ENCODE measurements around the gene PCDHGA8. TPM values are rescaled to one million over a fixed set of nuclear protein-coding genes. Genes with fewer than 3 reads are reported as not detected.
A peak's percentile ranks its signal among the peaks of the same experiment; 100 is the strongest.
"Not testable (repeated sequence)": the region's sequence is repeated elsewhere in the genome, so short reads cannot be mapped to it uniquely, and the experiment has no call there.

The PCDHGA8 gene
- total RNA-seq, 1 experiment from 2014 or later, result 0.75 TPM

DNA sequence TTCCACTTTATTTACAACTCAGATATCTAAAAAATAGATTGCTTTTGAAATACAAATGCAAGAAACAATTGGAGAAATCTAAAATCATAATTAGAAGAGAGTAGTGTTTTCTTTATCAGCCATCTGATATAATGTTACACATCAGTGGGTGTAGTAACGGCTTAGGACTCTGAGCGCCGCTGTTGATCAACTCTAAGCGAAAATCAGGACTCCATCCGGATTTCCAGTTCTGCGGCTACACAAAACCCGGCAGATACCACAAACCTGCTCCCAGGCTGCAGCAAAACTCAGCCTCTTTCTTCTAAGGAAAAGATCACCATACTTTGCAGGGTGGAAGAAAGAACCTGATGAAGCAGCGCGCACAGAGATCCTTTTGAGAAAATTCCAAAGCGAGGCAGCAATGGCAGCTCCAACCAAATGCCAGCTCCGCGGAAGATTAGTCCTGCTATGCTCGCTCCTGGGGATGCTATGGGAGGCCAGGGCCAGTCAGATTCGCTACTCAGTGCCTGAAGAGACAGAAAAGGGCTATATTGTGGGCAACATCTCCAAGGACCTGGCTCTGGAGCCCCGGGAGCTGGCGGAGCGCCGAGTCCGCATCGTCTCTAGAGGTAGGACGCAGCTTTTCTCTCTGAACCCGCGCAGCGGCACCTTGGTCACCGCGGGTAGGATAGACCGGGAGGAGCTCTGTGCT is 10.3 kb downstream of the PCDHGA8 start, which contains the start of gene PCDHGA9:
Gene PCDHGA9, plus strand, starts transcription at position 226 of the 691 bp plus-strand sequence. Its CDS starts 175 bp downstream, at position 401.
- no peak for DNase-seq (ENCODE audit: low read depth)

GRCh38 chr5:141403387-141403786 is 11.0 kb downstream of the PCDHGA8 start:
- no peak for DNase-seq (ENCODE audit: low read depth)

- DNase-seq (ENCODE audit: low read depth), result not testable (repeated sequence)
These were observed 15.5 kb downstream of the PCDHGA8 start, which contains the start of gene PCDHGB6 for GRCh38 chr5:141407790-141408505. Gene PCDHGB6, plus strand, starts transcription at chr5:141408021. Its CDS starts 182 bp downstream, at chr5:141408203.

GRCh38 chr5:141409598-141410306 is 17.3 kb downstream of the PCDHGA8 start:
- no peak for DNase-seq (ENCODE audit: low read depth)

GRCh38 chr5:141411575-141411974 is 19.1 kb downstream of the PCDHGA8 start:
- no peak for DNase-seq (ENCODE audit: low read depth)

GRCh38 chr5:141412854-141413539 is 20.6 kb downstream of the PCDHGA8 start, which contains the start of gene PCDHGA10:
Gene PCDHGA10, plus strand, starts transcription at chr5:141412987. Its CDS starts 189 bp downstream, at chr5:141413176.
- DNase-seq (ENCODE audit: low read depth), result peak; percentile 77

GRCh38 chr5:141413540-141414069 is 21.2 kb downstream of the PCDHGA8 start:
- DNase-seq (ENCODE audit: low read depth), result peak; percentile 15

DNA sequence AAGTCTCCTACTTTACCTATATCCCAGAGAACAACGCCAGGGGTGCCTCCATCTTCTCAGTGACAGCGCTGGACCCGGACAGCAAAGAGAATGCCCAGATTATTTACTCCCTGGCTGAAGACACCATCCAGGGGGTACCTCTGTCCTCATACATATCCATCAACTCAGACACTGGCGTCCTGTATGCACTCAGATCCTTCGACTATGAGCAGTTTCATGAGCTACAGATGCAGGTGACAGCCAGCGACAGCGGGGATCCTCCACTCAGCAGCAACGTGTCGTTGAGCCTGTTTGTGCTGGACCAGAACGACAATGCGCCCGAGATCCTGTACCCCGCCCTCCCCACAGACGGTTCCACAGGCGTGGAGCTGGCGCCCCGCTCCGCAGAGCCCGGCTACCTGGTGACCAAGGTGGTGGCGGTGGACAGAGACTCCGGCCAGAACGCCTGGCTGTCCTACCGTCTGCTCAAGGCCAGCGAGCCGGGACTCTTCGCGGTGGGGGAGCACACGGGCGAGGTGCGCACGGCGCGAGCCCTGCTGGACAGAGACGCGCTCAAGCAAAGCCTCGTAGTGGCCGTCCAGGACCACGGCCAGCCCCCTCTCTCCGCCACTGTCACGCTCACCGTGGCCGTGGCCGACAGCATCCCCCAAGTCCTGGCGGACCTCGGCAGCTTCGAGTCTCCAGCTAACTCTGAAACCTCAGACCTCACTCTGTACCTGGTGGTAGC is 22.3 kb downstream of the PCDHGA8 start:
- DNase-seq (ENCODE audit: low read depth), result not testable (repeated sequence)

- DNase-seq (ENCODE audit: low read depth), result not testable (repeated sequence)
These were observed 22.8 kb downstream of the PCDHGA8 start for GRCh38 chr5:141415275-141415618.

DNA sequence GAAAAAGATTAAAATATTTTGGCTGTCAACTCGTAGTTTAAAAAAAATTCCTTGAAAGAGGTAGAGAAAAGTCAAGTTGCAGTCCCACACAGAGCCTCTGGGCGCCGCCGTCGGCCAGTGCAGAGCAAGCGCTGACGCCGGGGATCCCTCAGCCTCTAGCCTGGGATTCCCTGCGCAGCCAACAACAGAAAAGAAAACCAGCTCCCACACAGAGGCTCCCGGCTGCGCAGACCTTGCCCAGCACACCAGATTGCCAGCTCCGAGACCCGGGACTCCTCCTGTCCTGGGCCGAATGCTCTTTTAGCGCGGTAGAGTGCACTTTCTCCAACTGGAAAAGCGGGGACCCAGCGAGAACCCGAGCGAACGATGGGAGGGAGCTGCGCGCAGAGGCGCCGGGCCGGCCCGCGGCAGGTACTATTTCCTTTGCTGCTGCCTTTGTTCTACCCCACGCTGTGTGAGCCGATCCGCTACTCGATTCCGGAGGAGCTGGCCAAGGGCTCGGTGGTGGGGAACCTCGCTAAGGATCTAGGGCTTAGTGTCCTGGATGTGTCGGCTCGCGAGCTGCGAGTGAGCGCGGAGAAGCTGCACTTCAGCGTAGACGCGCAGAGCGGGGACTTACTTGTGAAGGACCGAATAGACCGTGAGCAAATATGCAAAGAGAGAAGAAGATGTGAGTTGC is 25.2 kb downstream of the PCDHGA8 start, which contains the start of gene PCDHGB7:
Gene PCDHGB7, plus strand, starts transcription at position 184 of the 679 bp plus-strand sequence. Its CDS starts 183 bp downstream, at position 367.
- peak; percentile 13 for DNase-seq (ENCODE audit: low read depth)

GRCh38 chr5:141419074-141419880 is 26.8 kb downstream of the PCDHGA8 start:
- no peak for DNase-seq (ENCODE audit: low read depth)

DNA sequence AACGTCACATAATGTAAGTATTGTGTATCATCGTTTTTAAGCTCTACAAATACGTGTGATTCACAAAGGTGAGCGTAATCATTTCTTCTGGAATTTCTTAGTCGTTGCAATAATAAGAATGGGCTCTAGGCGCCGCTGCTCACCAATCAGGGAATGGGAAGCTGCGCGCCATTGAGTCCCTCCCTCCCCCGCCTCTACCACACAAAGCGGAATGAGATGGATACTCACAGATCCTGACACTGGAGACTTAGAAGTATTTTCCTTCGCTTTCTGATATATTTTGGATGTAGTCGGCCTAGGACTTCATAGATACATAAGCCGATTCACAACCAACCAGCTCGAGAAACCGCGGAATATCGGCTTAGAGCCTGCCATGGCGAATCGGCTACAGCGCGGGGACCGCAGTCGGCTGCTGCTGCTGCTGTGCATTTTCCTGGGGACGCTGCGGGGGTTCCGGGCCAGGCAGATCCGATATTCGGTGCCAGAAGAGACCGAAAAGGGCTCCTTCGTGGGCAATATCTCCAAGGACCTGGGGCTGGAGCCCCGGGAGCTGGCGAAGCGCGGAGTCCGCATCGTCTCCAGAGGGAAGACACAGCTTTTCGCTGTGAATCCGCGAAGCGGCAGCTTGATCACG is 28.5 kb downstream of the PCDHGA8 start, which contains the start of gene PCDHGA11:
Gene PCDHGA11, plus strand, starts transcription at position 197 of the 634 bp plus-strand sequence. Its CDS starts 177 bp downstream, at position 374.
- DNase-seq (ENCODE audit: low read depth), result no peak

GRCh38 chr5:141421489-141421855 is 29.0 kb downstream of the PCDHGA8 start:
- no peak for DNase-seq (ENCODE audit: low read depth)

GRCh38 chr5:141422742-141423291 is 30.4 kb downstream of the PCDHGA8 start:
- no peak for DNase-seq (ENCODE audit: low read depth)

GRCh38 chr5:141427783-141428426 is 35.5 kb downstream of the PCDHGA8 start:
- DNase-seq (ENCODE audit: low read depth), result no peak

DNA sequence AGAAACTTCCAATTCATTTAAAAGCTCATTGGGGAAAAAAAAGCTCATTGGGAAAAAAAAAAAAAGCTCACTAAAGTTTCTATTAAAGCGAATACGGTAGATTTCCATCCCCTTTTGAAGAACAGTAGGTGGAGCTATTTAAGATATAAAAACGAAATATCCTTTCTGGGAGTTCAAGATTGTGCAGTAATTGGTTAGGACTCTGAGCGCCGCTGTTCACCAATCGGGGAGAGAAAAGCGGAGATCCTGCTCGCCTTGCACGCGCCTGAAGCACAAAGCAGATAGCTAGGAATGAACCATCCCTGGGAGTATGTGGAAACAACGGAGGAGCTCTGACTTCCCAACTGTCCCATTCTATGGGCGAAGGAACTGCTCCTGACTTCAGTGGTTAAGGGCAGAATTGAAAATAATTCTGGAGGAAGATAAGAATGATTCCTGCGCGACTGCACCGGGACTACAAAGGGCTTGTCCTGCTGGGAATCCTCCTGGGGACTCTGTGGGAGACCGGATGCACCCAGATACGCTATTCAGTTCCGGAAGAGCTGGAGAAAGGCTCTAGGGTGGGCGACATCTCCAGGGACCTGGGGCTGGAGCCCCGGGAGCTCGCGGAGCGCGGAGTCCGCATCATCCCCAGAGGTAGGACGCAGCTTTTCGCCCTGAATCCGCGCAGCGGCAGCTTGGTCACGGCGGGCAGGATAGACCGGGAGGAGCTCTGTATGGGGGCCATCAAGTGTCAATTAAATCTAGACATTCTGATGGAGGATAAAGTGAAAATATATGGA is 38.1 kb downstream of the PCDHGA8 start, which contains the start of gene PCDHGA12:
Gene PCDHGA12, plus strand, starts transcription at position 176 of the 782 bp plus-strand sequence. Its CDS starts 253 bp downstream, at position 429.
- peak; percentile 83 for DNase-seq (ENCODE audit: low read depth)
